Measurements from ENCODE around the gene IQSEC1. TPM values are rescaled to one million over a fixed set of nuclear protein-coding genes. Genes with fewer than 3 reads are reported as not detected.

Gene IQSEC1
- total and polyA plus RNA-seq, 2 donors (not counting 3 experiments of a cell fraction or from before 2014, with no cell fraction given): 5.2 to 18.0 TPM

DNA sequence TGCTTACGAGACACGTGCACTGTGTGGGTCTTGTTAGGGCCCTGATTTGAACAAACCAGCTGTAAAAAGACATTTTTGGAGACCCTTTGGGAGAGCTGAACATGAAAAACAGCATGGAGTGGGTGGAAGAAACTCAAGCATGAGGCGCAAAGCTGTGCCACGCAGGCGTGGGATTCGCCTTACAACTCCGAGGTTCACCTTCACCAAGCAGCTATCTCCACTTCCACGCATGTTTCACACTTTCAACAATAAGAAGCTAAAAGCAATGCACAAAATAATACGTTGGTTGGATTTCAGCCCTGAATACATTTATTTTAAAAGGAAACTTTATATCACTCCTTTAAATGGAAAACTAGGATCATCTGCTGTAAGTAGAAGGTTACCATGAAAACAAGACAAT lies 42.5 kb downstream of the IQSEC1 start:
- Histone ChIP-seq H3K27me3 (ENCODE audit: control insufficient read depth in 2 of 2, insufficient read depth in 2 of 2, low read length in 2 of 2) (no peaks in the 10 kb centered on the region), H3K9ac (replicated peaks; ENCODE audit: extremely low read depth, insufficient read depth, low read length) (no peak overlapping the region), H3K9me1 (replicated peaks; ENCODE audit: control insufficient read depth, extremely low read depth, insufficient read depth, low read length) (no peaks in the 10 kb centered on the region), H3K36me3 (ENCODE audit: control insufficient read depth in 2 of 2, extremely low read depth in 1 of 2, insufficient read depth in 2 of 2, low read length in 2 of 2) (no peaks in the 10 kb centered on the region), H3K4me3 (replicated peaks in 1 of 3; ENCODE audit: insufficient read depth in 1 of 3, low read depth in 1 of 3, low read length in 3 of 3) (no peak overlapping the region), H3K4me2 (ENCODE audit: insufficient read depth, low read length) (no peak overlapping the region), H3K4me1 (ENCODE audit: control insufficient read depth, extremely low read depth, insufficient read depth, low read length) (no peaks in the 10 kb centered on the region), H3K79me2 (ENCODE audit: control insufficient read depth, insufficient read depth, low read length) (no peaks in the 10 kb centered on the region), H2AFZ (ENCODE audit: low read depth, low read length) (no peak overlapping the region), H3K9me3 (replicated peaks; ENCODE audit: control insufficient read depth, insufficient read depth, low read length) (no peaks in the 10 kb centered on the region), H4K20me1 (replicated peaks; ENCODE audit: control insufficient read depth, extremely low read depth, insufficient read depth, low read length) (no peaks in the 10 kb centered on the region), H3K27ac (ENCODE audit: insufficient read depth, low read depth, low read length) (no peak overlapping the region)
- TF ChIP-seq MYC (IDR thresholded peaks at IDR 0.05; ENCODE audit: low read depth, low read length) (no peak), JUN (IDR thresholded peaks at IDR 0.05; ENCODE audit: borderline replicate concordance, insufficient read depth, insufficient read length, low read depth) (no peak)
- intact Hi-C loops (cut with micrococcal nuclease): no loop called here
- dilution Hi-C loops (cut with MboI; ENCODE audit: extremely low pct_ligation_motif_present, low sequenced_read_pairs): no loop called here
- no peak for FAIRE-seq
- POLR2A ChIA-PET: no interaction called here
- BruUV-seq (replicated peaks): no TSS peak
- CTCF ChIA-PET: no interaction called here
- DNase-seq (ENCODE audit: low read depth, low spot score): no peak

DNA sequence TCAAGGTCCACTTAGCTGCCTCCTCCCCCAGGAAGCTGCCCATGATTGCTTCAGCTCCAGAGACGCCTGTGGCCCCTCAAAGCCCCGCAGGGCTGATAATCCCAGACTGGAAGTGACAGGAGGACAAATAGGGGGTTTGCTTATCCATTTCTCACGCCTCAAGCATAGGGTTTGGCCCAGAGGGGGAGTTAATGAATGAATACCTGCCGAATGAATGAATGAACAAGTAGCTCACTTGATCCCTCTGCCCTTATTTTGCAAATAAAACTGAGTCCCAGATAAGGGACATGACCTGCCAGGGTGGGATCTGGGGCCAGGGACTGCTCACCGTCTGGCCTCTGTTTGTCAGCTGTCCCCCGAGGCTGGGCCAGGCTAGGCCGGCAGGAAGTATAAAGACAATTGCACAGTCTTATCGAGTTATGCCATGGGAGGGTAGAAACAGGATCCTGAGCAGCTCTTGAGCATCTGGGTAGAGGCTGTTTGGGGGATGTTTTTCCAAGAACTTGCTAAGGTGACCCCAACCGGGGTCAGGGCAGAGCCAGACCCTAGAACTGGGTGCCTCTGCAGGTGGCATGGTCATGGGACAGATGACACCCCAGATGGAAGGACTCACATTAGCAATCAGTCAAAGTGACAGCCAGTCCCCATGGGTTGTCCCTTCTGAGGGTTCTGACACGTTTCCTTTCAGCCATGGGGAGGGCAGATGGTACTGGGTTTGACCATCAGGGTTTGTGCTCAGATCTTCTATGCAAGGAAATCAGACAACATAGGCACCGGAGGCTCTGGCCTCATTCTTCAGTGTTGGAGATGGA lies 45.0 kb downstream of the IQSEC1 start:
- H3K9me1 ChIP-seq (replicated peaks; ENCODE audit: control insufficient read depth, extremely low read depth, insufficient read depth, low read length): no peaks in the 10 kb centered on the region
- FAIRE-seq (no peak), DNase-seq (ENCODE audit: low read depth, low spot score) (no peak)
- ChIA-PET POLR2A (no interaction called here), CTCF (no interaction called here)
- no peaks in the 10 kb centered on the region for H3K4me1 ChIP-seq (ENCODE audit: control insufficient read depth, extremely low read depth, insufficient read depth, low read length)
- H3K36me3 ChIP-seq (ENCODE audit: control insufficient read depth in 2 of 2, extremely low read depth in 1 of 2, insufficient read depth in 2 of 2, low read length in 2 of 2): no peaks in the 10 kb centered on the region
- no peak overlapping the region for H3K9ac ChIP-seq (replicated peaks; ENCODE audit: extremely low read depth, insufficient read depth, low read length)
- no peak for TF ChIP-seq POLR2AphosphoS5 (IDR thresholded peaks at IDR 0.05; ENCODE audit: insufficient read depth, low read depth, low read length)
- TF ChIP-seq MYC (IDR thresholded peaks at IDR 0.05; ENCODE audit: low read depth, low read length): no peak
- TF ChIP-seq, protein P1, sequence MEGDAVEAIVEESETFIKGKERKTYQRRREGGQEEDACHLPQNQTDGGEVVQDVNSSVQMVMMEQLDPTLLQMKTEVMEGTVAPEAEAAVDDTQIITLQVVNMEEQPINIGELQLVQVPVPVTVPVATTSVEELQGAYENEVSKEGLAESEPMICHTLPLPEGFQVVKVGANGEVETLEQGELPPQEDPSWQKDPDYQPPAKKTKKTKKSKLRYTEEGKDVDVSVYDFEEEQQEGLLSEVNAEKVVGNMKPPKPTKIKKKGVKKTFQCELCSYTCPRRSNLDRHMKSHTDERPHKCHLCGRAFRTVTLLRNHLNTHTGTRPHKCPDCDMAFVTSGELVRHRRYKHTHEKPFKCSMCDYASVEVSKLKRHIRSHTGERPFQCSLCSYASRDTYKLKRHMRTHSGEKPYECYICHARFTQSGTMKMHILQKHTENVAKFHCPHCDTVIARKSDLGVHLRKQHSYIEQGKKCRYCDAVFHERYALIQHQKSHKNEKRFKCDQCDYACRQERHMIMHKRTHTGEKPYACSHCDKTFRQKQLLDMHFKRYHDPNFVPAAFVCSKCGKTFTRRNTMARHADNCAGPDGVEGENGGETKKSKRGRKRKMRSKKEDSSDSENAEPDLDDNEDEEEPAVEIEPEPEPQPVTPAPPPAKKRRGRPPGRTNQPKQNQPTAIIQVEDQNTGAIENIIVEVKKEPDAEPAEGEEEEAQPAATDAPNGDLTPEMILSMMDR (IDR thresholded peaks at IDR 0.05; ENCODE audit: extremely low read depth in 1 of 2, insufficient read depth in 1 of 2, low read depth in 1 of 2, low read length in 2 of 2): no peak
- no peak for TF ChIP-seq JUN (IDR thresholded peaks at IDR 0.05; ENCODE audit: borderline replicate concordance, insufficient read depth, insufficient read length, low read depth)
- H4K20me1 ChIP-seq (replicated peaks; ENCODE audit: control insufficient read depth, extremely low read depth, insufficient read depth, low read length): no peaks in the 10 kb centered on the region
- H3K4me3 ChIP-seq (replicated peaks in 1 of 3; ENCODE audit: insufficient read depth in 1 of 3, low read depth in 1 of 3, low read length in 3 of 3): no peak overlapping the region
- intact Hi-C loops (cut with micrococcal nuclease) (no loop called here), dilution Hi-C loops (cut with MboI; ENCODE audit: extremely low pct_ligation_motif_present, low sequenced_read_pairs) (no loop called here)
- H3K9me3 ChIP-seq (replicated peaks; ENCODE audit: control insufficient read depth, insufficient read depth, low read length): no peaks in the 10 kb centered on the region
- H3K27me3 ChIP-seq (ENCODE audit: control insufficient read depth in 2 of 2, insufficient read depth in 2 of 2, low read length in 2 of 2): no peaks in the 10 kb centered on the region
- no peak overlapping the region for H2AFZ ChIP-seq (ENCODE audit: low read depth, low read length)
- no peak overlapping the region for H3K27ac ChIP-seq (ENCODE audit: insufficient read depth, low read depth, low read length)
- no peak overlapping the region for H3K4me2 ChIP-seq (ENCODE audit: insufficient read depth, low read length)
- no TSS peak for BruUV-seq (replicated peaks)
- no peaks in the 10 kb centered on the region for H3K79me2 ChIP-seq (ENCODE audit: control insufficient read depth, insufficient read depth, low read length)
